HEK293 (cell line): Measurements from ENCODE around the gene DDX10.

Experiments
- CTCF ChIA-PET: fragments of 350-600 bp; formaldehyde crosslinking; extraction: SDS; loops from one replicate; lab custom pipeline; 2021; ENCODE audit warnings: antibody characterized with exemption; lab: Yijun Ruan, JAX
- POLR2A ChIA-PET: fragments of 300-600 bp; formaldehyde crosslinking; extraction: SDS; loops from one replicate; lab custom pipeline; 2020; ENCODE audit warnings: antibody characterized with exemption, inconsistent platforms; lab: Yijun Ruan, JAX
- H3K27ac ChIP-seq: fragments of 200-500 bp; sonication (Bioruptor generic); 2 replicates; pipeline ENCODE4 v1.5.1; 2014; ENCODE audit warnings: low read depth, low read length, control low read depth, inconsistent platforms; ENCODE audit errors: extremely low read depth
- H3K36me3 ChIP-seq, 2 experiments: fragments of 200-500 bp in 1 of 2; sonication (Bioruptor generic) in 1 of 2; 1 replicate in 1 of 2; 2 replicates in 1 of 2; pipeline ENCODE4 v1.5.1; 2014 to 2017; ENCODE audit warnings: inconsistent platforms in 2 of 2, low read length in 2 of 2; ENCODE audit not compliant: control insufficient read depth in 2 of 2, insufficient read depth in 1 of 2
- H3K4me1 ChIP-seq: fragments of 200-500 bp; sonication (Bioruptor generic); 2 replicates; pipeline ENCODE4 v1.5.1; 2014; ENCODE audit warnings: mild to moderate bottlenecking, low read length, inconsistent platforms; ENCODE audit not compliant: control insufficient read depth, insufficient read depth
- H3K4me3 ChIP-seq: 2 replicates; pipeline ENCODE4 v1.5.1; 2011; ENCODE audit warnings: low read depth, mild to moderate bottlenecking, control low read depth, low read length, moderate library complexity
- H3K9me3 ChIP-seq: fragments of 200-500 bp; sonication (Bioruptor generic); 2 replicates; pipeline ENCODE4 v1.5.1; 2014; ENCODE audit warnings: low read depth, low read length, inconsistent platforms; ENCODE audit not compliant: control insufficient read depth, insufficient read depth
- BCL11B ChIP-seq: fragments of 450-650 bp; formaldehyde crosslinking; IDR thresholded peaks from 2 replicates; pipeline ENCODE4 v1.5.1; 2016; ENCODE audit warnings: low read depth, missing biosample characterization, missing genetic modification characterization
- GLIS1 ChIP-seq: fragments of 450-650 bp; formaldehyde crosslinking; IDR thresholded peaks from 2 replicates; pipeline ENCODE4 v1.5.1; 2016; ENCODE audit warnings: missing biosample characterization, missing genetic modification characterization
- TRIM28 ChIP-seq: IDR thresholded peaks from 2 replicates; pipeline ENCODE4 v1.6.1; 2011; ENCODE audit warnings: low read length, control low read depth, borderline replicate concordance
- YY2 ChIP-seq: fragments of 450-650 bp; formaldehyde crosslinking; IDR thresholded peaks from 2 replicates; pipeline ENCODE4 v1.5.1; 2016; ENCODE audit warnings: missing biosample characterization, missing genetic modification characterization
- ZBTB21 ChIP-seq: fragments of 450-650 bp; formaldehyde crosslinking; IDR thresholded peaks from 2 replicates; pipeline ENCODE4 v1.5.1; 2017; ENCODE audit warnings: missing biosample characterization, missing genetic modification characterization
- ZBTB48 ChIP-seq: fragments of 450-650 bp; formaldehyde crosslinking; IDR thresholded peaks from 2 replicates; pipeline ENCODE4 v1.5.1; 2016; ENCODE audit warnings: missing biosample characterization, missing genetic modification characterization
- ZFP37 ChIP-seq: fragments of 450-650 bp; formaldehyde crosslinking; IDR thresholded peaks from 2 replicates; pipeline ENCODE4 v1.5.1; 2016; ENCODE audit warnings: missing biosample characterization, missing genetic modification characterization
- ZNF114 ChIP-seq: fragments of 450-650 bp; formaldehyde crosslinking; IDR thresholded peaks from 2 replicates; pipeline ENCODE4 v1.5.0; 2017; ENCODE audit warnings: missing biosample characterization, missing genetic modification characterization
- ZNF202 ChIP-seq: fragments of 450-650 bp; formaldehyde crosslinking; IDR thresholded peaks from 2 replicates; pipeline ENCODE4 v1.5.1; 2016; ENCODE audit warnings: missing biosample characterization, missing genetic modification characterization, borderline replicate concordance
- ZNF211 ChIP-seq: fragments of 450-650 bp; formaldehyde crosslinking; IDR thresholded peaks from 2 replicates; pipeline ENCODE4 v1.5.1; 2016; ENCODE audit warnings: low read depth, missing biosample characterization, missing genetic modification characterization
- ZNF560 ChIP-seq: fragments of 450-650 bp; formaldehyde crosslinking; IDR thresholded peaks from 2 replicates; pipeline ENCODE4 v1.5.1; 2017; ENCODE audit warnings: missing biosample characterization, missing genetic modification characterization, borderline replicate concordance
- ZNF664 ChIP-seq: fragments of 450-650 bp; formaldehyde crosslinking; IDR thresholded peaks from 2 replicates; pipeline ENCODE4 v1.5.1; 2016; ENCODE audit warnings: missing biosample characterization, missing genetic modification characterization
- ZNF670 ChIP-seq: fragments of 450-650 bp; formaldehyde crosslinking; IDR thresholded peaks from 2 replicates; pipeline ENCODE4 v1.5.1; 2016; ENCODE audit warnings: missing biosample characterization, missing genetic modification characterization, low read depth
- ZSCAN30 ChIP-seq: fragments of 450-650 bp; IDR thresholded peaks from 2 replicates; pipeline ENCODE4 v1.5.1; 2018; ENCODE audit warnings: missing biosample characterization, mild to moderate bottlenecking, missing genetic modification characterization, moderate library complexity
- TF ChIP-seq, protein P1 (sequence below): fragments of 450-650 bp; formaldehyde crosslinking; conservative IDR thresholded peaks from 2 replicates; pipeline ENCODE4 v1.5.1; 2016; ENCODE audit warnings: low read depth, missing biosample characterization, missing genetic modification characterization
- TF ChIP-seq, protein P2 (sequence below): fragments of 450-650 bp; formaldehyde crosslinking; IDR thresholded peaks from 2 replicates; pipeline ENCODE4 v1.5.0; 2017; ENCODE audit warnings: missing biosample characterization, missing genetic modification characterization, borderline replicate concordance
- TF ChIP-seq, protein P3 (sequence below): fragments of 450-650 bp; formaldehyde crosslinking; IDR thresholded peaks from 2 replicates; pipeline ENCODE4 v1.5.1; 2016; ENCODE audit warnings: missing biosample characterization, missing genetic modification characterization
- TF ChIP-seq, protein P4 (sequence below): fragments of 450-650 bp; formaldehyde crosslinking; IDR thresholded peaks from 2 replicates; pipeline ENCODE4 v1.5.1; 2017; ENCODE audit warnings: missing biosample characterization, missing genetic modification characterization
- TF ChIP-seq, protein P5 (sequence below): fragments of 450-650 bp; formaldehyde crosslinking; IDR thresholded peaks from 2 replicates; pipeline ENCODE4 v1.5.1; 2016; ENCODE audit warnings: missing biosample characterization, missing genetic modification characterization
- TF ChIP-seq, protein P6 (sequence below): fragments of 450-650 bp; formaldehyde crosslinking; IDR thresholded peaks from 2 replicates; pipeline ENCODE4 v1.5.1; 2017; ENCODE audit warnings: missing biosample characterization, missing genetic modification characterization

Gene DDX10

DNA sequence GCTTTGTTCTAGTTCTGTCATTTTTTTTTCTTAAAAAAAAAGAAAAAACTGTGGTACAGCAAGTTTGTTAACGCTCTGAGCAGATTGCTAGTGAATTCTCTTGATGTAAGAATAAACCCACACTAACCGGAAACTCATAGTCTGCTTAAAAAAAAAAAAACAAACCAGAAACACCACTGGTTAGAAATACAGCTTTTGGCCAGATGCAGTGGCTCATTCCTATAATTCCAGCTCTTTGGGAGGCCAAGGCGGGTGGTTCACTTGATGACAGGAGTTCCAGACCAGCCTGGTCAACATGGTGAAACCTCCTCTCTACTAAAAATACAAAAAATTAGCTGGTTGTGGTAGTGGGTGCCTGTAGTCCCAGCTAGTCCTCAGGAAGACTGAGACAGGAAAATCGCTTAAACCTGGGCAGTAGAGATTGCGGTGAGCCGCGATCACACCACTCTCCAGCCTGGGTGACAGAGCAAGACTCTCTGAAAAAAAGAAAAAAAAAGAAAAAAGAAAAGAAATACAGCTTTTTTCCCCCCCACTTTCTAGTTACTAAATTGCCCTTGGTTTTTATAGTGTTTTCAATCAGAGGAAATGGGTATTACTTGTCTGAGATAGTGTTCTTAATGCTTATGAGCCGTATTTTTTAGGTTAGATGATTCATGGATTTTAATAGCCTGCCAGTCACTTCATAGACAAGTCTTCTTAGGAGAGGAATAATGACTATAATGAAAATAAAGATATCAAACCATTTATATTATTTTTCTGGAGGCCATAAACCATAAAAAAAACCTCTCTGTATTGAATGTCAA lies 222.8 kb downstream of the DDX10 start (continued):
- TF ChIP-seq, protein P1, sequence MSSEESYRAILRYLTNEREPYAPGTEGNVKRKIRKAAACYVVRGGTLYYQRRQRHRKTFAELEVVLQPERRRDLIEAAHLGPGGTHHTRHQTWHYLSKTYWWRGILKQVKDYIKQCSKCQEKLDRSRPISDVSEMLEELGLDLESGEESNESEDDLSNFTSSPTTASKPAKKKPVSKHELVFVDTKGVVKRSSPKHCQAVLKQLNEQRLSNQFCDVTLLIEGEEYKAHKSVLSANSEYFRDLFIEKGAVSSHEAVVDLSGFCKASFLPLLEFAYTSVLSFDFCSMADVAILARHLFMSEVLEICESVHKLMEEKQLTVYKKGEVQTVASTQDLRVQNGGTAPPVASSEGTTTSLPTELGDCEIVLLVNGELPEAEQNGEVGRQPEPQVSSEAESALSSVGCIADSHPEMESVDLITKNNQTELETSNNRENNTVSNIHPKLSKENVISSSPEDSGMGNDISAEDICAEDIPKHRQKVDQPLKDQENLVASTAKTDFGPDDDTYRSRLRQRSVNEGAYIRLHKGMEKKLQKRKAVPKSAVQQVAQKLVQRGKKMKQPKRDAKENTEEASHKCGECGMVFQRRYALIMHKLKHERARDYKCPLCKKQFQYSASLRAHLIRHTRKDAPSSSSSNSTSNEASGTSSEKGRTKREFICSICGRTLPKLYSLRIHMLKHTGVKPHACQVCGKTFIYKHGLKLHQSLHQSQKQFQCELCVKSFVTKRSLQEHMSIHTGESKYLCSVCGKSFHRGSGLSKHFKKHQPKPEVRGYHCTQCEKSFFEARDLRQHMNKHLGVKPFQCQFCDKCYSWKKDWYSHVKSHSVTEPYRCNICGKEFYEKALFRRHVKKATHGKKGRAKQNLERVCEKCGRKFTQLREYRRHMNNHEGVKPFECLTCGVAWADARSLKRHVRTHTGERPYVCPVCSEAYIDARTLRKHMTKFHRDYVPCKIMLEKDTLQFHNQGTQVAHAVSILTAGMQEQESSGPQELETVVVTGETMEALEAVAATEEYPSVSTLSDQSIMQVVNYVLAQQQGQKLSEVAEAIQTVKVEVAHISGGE = no peak
- TF ChIP-seq GLIS1 (tag by site-specific recombination) (0 out of 2 replicates have a peak, but pooled peaks have one; percentile 16), ZNF114 (tag by site-specific recombination) (no peak), ZBTB48 (no peak), ZNF664 (tag by site-specific recombination) (no peak)
- TF ChIP-seq, protein P2, sequence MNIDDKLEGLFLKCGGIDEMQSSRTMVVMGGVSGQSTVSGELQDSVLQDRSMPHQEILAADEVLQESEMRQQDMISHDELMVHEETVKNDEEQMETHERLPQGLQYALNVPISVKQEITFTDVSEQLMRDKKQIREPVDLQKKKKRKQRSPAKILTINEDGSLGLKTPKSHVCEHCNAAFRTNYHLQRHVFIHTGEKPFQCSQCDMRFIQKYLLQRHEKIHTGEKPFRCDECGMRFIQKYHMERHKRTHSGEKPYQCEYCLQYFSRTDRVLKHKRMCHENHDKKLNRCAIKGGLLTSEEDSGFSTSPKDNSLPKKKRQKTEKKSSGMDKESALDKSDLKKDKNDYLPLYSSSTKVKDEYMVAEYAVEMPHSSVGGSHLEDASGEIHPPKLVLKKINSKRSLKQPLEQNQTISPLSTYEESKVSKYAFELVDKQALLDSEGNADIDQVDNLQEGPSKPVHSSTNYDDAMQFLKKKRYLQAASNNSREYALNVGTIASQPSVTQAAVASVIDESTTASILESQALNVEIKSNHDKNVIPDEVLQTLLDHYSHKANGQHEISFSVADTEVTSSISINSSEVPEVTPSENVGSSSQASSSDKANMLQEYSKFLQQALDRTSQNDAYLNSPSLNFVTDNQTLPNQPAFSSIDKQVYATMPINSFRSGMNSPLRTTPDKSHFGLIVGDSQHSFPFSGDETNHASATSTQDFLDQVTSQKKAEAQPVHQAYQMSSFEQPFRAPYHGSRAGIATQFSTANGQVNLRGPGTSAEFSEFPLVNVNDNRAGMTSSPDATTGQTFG (tag by site-specific recombination) = no peak

DNA sequence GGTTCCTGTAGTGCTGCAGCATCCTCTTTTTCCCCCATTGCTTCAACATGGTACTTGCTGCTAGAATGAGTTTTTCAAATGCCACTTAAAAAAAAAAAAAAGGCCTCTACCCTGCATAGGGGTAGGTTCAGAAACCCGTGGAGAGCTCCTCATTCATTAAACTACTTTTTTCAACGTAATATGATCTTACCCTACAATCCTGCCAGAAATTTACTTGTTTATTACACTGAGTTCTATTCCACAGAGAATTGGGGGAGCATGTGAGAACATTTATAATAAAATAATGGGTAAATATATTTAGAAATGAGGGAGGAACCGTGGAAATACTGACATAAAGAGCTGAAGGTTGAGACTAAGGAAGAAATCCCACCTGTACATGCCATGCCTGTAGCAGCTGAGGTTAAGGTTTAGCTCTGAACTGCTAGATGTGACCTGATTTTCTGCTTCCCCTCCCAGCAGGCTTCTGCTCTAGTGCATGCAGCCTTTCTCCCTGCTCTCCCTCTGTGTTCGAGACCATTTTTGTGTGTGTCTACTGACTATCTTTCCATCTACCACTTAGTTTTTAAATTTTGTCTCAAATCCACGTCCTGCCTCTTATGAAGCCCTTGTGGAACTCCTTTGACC lies 225.7 kb downstream of the DDX10 start:
- ChIA-PET POLR2A (no interaction called here), CTCF (no interaction called here)
- no peak overlapping the region for H3K27ac ChIP-seq
- TF ChIP-seq ZBTB21 (tag by site-specific recombination) (no peak), ZFP37 (no peak), YY2 (tag by site-specific recombination) (no peak), BCL11B (no peak), ZNF670 (tag by site-specific recombination) (no peak), ZNF211 (tag by site-specific recombination) (no peak), ZNF202 (no peak), TRIM28 (0 out of 2 replicates have a peak, but pooled peaks have one; percentile 21), ZNF560 (tag by site-specific recombination) (no peak), ZSCAN30 (tag by site-specific recombination) (peak; percentile 80; the same call in 1 of the 2 replicates)
- TF ChIP-seq, protein P3, sequence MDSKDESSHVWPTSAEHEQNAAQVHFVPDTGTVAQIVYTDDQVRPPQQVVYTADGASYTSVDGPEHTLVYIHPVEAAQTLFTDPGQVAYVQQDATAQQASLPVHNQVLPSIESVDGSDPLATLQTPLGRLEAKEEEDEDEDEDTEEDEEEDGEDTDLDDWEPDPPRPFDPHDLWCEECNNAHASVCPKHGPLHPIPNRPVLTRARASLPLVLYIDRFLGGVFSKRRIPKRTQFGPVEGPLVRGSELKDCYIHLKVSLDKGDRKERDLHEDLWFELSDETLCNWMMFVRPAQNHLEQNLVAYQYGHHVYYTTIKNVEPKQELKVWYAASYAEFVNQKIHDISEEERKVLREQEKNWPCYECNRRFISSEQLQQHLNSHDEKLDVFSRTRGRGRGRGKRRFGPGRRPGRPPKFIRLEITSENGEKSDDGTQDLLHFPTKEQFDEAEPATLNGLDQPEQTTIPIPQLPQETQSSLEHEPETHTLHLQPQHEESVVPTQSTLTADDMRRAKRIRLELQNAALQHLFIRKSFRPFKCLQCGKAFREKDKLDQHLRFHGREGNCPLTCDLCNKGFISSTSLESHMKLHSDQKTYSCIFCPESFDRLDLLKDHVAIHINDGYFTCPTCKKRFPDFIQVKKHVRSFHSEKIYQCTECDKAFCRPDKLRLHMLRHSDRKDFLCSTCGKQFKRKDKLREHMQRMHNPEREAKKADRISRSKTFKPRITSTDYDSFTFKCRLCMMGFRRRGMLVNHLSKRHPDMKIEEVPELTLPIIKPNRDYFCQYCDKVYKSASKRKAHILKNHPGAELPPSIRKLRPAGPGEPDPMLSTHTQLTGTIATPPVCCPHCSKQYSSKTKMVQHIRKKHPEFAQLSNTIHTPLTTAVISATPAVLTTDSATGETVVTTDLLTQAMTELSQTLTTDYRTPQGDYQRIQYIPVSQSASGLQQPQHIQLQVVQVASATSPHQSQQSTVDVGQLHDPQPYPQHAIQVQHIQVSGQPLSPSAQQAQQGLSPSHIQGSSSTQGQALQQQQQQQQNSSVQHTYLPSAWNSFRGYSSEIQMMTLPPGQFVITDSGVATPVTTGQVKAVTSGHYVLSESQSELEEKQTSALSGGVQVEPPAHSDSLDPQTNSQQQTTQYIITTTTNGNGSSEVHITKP (tag by site-specific recombination) = peak; percentile 51; the same call in 1 of the 2 replicates
- TF ChIP-seq, protein P4, sequence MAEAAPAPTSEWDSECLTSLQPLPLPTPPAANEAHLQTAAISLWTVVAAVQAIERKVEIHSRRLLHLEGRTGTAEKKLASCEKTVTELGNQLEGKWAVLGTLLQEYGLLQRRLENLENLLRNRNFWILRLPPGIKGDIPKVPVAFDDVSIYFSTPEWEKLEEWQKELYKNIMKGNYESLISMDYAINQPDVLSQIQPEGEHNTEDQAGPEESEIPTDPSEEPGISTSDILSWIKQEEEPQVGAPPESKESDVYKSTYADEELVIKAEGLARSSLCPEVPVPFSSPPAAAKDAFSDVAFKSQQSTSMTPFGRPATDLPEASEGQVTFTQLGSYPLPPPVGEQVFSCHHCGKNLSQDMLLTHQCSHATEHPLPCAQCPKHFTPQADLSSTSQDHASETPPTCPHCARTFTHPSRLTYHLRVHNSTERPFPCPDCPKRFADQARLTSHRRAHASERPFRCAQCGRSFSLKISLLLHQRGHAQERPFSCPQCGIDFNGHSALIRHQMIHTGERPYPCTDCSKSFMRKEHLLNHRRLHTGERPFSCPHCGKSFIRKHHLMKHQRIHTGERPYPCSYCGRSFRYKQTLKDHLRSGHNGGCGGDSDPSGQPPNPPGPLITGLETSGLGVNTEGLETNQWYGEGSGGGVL = no peak
- TF ChIP-seq, protein P5, sequence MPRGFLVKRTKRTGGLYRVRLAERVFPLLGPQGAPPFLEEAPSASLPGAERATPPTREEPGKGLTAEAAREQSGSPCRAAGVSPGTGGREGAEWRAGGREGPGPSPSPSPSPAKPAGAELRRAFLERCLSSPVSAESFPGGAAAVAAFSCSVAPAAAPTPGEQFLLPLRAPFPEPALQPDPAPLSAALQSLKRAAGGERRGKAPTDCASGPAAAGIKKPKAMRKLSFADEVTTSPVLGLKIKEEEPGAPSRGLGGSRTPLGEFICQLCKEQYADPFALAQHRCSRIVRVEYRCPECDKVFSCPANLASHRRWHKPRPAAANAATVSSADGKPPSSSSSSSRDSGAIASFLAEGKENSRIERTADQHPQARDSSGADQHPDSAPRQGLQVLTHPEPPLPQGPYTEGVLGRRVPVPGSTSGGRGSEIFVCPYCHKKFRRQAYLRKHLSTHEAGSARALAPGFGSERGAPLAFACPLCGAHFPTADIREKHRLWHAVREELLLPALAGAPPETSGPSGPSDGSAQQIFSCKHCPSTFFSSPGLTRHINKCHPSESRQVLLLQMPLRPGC (tag by site-specific recombination) = no peak
- TF ChIP-seq, protein P6, sequence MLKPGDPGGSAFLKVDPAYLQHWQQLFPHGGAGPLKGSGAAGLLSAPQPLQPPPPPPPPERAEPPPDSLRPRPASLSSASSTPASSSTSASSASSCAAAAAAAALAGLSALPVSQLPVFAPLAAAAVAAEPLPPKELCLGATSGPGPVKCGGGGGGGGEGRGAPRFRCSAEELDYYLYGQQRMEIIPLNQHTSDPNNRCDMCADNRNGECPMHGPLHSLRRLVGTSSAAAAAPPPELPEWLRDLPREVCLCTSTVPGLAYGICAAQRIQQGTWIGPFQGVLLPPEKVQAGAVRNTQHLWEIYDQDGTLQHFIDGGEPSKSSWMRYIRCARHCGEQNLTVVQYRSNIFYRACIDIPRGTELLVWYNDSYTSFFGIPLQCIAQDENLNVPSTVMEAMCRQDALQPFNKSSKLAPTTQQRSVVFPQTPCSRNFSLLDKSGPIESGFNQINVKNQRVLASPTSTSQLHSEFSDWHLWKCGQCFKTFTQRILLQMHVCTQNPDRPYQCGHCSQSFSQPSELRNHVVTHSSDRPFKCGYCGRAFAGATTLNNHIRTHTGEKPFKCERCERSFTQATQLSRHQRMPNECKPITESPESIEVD (tag by site-specific recombination) = peak; percentile 86
- H3K9me3 ChIP-seq = no peaks in the 10 kb centered on the region
- H3K36me3 ChIP-seq = no peaks in the 10 kb centered on the region
- no peak overlapping the region for H3K4me3 ChIP-seq
- peaks cover 3% of the 10 kb centered on the region for H3K4me1 ChIP-seq
